ENCODE measurements around the gene POLR2F. TPM values are rescaled to one million over a fixed set of nuclear protein-coding genes. Genes with fewer than 3 reads are reported as not detected.

Gene POLR2F
- total RNA-seq = 10 to 100 TPM; 54.8 to 87.9 (median 65.2) TPM
- polyA plus RNA-seq = 100 to 1,000 TPM in 1 of 2 donors, 10 to 100 TPM in 1; 40.3 to 101 TPM
- long read RNA-seq, donor 1, transcript POLR2F-205 (5 exons, 2,106 nt) = major isoform, 10 of 19 reads
- long read RNA-seq, donor 1, partial matches to known transcripts = 0 of 19 reads
- long read RNA-seq, donor 1, other reads (novel, unspliced or antisense) = 8 of 19 reads
- long read RNA-seq, donor 2, transcript POLR2F-205 (5 exons, 2,106 nt) = major isoform, 89 of 110 reads
- long read RNA-seq, donor 2, partial matches to known transcripts = 9 of 110 reads
- long read RNA-seq, donor 2, other reads (novel, unspliced or antisense) = 7 of 110 reads
- long read RNA-seq, donor 3, transcript POLR2F-205 (5 exons, 2,106 nt) = major isoform, 35 of 44 reads
- long read RNA-seq, donor 3, partial matches to known transcripts = 2 of 44 reads
- long read RNA-seq, donor 3, other reads (novel, unspliced or antisense) = 6 of 44 reads

DNA sequence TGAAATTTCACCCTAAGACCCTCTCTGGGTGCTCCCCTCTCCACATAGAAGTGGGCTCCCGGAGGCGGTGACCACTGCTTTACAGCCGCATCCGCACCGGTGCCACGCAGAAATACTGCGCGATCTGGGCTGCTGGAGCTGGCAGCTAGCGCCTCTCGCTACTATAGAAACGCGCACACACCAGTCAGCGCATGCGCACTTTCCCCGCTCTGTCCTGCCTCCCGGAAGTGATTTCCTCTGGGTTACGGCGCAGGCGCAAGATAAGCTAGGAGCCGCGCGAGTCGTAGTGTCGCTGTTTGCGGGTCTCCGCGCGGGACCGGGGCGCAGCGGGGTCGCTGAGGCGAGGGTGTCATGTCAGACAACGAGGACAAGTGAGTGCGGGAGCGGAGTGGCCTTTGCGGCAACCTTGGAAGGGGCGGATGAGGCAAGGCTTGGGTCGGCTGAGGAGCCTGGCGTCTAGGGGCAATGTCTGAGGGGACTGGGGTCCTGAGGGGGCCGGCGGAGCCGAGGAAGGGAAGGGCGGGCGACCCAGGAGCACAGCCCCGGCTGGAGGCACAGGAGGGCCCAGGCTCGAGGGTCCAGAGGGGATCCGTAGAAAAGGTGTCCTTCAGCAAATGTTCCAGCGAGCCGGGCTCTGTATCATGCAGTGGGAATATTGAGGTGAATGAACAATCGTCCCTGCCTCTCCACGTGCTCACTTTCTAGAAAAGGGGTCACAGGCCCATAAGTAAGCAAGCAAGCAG lies at the start of gene POLR2F, which contains the start of gene C22orf23:
TSS of gene POLR2F (plus strand) at position 263 of the 743 bp plus-strand sequence. CDS start at position 352, 89 bp downstream.
TSS of gene C22orf23 (minus strand) at position 165 of the 743 bp plus-strand sequence. CDS start 452 bp downstream, outside the sequence.
- H3K4me3 ChIP-seq = peak within 1 kb of the TSS; percentile 63
- H3K27ac ChIP-seq = peak within 1 kb of the TSS in 1 of 2 donors; percentile 34
- H3K4me1 ChIP-seq (ENCODE audit: insufficient read depth) = peaks cover 7% of the 10 kb centered on the region
- 0% methylated on average over 52 of the region's 52 CpGs for WGBS, 3 donors
- no peaks in the 10 kb centered on the region for H3K36me3 ChIP-seq
- intact Hi-C loops (cut with DNase I) = loop anchor here in 1 of 4 donors (5.0 kb wide), 1 partner anchor 136 kb away; no protein-coding TSS in a partner anchor
- DNase-seq = peak; percentile 95 to 98 (median 96)
- TF ChIP-seq EP300 (IDR thresholded peaks at IDR 0.05) (no peak), CTCF (IDR thresholded peaks at IDR 0.05) (no peak), POLR2A (IDR thresholded peaks at IDR 0.05) (peak; percentile 52)
- H3K9me3 ChIP-seq = no peaks in the 10 kb centered on the region
- H3K27me3 ChIP-seq = no peaks in the 10 kb centered on the region

DNA sequence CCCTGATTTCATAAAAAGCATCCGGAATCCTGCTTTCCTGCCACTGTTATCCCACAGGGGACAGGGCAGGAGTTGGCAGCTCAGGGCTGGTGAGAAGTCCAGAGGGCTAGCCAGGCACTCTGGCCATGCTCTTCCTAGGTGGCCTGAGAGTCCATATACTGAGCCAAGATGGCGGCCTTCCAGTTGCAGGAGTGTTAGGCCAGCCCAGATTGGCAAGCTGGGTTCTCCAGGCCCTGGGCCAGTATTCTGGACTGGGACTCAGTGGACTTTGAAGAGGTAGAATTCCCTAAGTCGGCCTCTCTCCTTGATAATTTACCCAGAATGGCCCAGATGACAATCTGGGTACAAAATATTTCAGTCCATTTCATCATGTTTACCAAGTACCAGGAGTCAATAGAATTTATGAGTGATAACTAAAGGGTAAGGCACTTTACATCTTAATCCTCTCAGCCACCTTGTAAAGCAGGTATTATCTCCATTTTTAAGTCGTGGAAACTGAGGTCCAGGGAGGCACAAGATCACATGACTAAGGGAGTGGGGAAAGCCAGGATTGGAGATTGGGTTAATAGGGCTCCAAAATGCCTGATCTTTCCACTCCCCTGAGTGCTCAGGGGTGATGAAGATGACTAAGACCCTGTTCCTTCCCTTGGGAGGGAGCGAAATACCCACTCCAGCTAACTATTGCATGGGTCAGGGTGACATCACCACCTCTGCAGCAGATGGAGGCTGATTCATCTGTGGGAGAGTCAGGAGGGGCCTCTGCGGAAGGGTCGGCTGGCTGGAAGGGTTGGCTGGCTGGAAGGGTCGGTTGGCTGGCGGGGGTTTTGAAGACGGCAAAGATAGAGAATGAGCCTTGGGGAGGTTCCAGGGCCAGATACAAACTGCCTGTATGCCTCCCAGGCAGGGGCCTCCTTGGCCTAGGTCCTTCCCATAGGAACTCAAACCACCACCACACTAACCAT lies 48.6 kb upstream of the POLR2F start:
- intact Hi-C loops (cut with DNase I) = no loop called here
- Histone ChIP-seq H3K27me3 (no peaks in the 10 kb centered on the region), H3K4me3 (peak overlapping the region; percentile 60), H3K36me3 (no peaks in the 10 kb centered on the region), H3K9me3 (no peaks in the 10 kb centered on the region), H3K27ac (no peak overlapping the region), H3K4me1 (ENCODE audit: insufficient read depth) (peaks cover 12% of the 10 kb centered on the region)
- TF ChIP-seq CTCF (IDR thresholded peaks at IDR 0.05) = no peak
- no peak for TF ChIP-seq EP300 (IDR thresholded peaks at IDR 0.05)
- TF ChIP-seq POLR2A (IDR thresholded peaks at IDR 0.05) = no peak
- peak; percentile 54 to 72 (median 67) for DNase-seq
- 46 to 53% (median 50%) methylated on average over 10 of the region's 10 CpGs for WGBS, 3 donors

DNA sequence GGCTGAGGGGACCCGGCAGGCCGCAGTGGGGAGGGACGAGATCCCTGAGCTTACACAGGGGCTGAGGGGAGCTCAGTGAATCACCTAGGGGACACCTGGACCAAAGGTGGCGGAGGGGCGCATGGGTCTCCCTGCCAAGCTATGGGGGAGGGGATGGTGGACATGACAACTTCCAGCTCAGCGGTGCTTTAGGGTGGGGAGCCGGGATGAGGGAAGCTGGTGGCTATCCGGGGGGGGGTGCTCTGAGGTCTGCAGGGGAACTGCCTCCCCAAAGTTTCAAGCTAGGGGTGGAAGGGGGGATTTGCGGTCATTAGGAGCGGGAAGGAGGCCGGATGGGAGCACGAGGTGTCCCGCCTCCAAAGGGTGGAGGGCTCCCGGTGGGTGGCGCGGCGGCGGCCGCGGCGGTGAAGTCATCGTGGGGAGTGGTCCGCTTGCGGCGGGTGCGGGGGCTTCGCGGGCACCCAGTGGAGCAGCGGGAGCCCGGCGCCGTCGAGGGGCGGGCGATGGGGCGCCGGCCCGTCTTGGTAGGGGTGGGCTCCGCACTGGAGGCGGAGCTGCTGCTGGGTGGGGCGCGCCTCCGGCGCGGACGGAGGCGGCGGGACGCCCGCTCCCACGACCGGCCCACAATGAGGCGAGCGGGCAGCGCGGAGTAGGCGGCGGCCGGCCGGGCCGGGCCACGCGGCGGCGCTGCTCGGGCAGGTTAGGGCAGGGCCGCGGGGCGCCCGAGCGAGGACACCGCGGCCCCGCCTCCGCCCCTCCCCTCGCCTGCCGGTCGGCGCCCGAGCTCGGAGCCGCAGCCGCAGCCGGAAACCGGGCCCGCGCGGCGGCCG lies 47.8 kb upstream of the POLR2F start, which contains the start of gene MICALL1:
TSS of gene MICALL1 (plus strand) at position 764 of the 830 bp plus-strand sequence. CDS start 126 bp downstream, outside the sequence.
- intact Hi-C loops (cut with DNase I) = no loop called here
- peak within 1 kb of the TSS; percentile 74 to 92 for H3K27ac ChIP-seq
- H3K4me3 ChIP-seq = peak within 1 kb of the TSS; percentile 60
- 4 to 10% (median 4%) methylated on average over 28 to 90 of the region's 90 CpGs for WGBS, 3 donors
- no peaks in the 10 kb centered on the region for H3K9me3 ChIP-seq
- H3K4me1 ChIP-seq (ENCODE audit: insufficient read depth) = peaks cover 12% of the 10 kb centered on the region
- TF ChIP-seq POLR2A (IDR thresholded peaks at IDR 0.05) = no peak
- TF ChIP-seq CTCF (IDR thresholded peaks at IDR 0.05) = peak in 2 of 3 donors; percentile 35 to 39
- TF ChIP-seq EP300 (IDR thresholded peaks at IDR 0.05) = no peak
- H3K27me3 ChIP-seq = no peaks in the 10 kb centered on the region
- DNase-seq = peak; percentile 59 to 81 (median 72)
- no peaks in the 10 kb centered on the region for H3K36me3 ChIP-seq
